Cardiac muscle cell (in vitro differentiated cells and primary cell): ENCODE measurements around the gene ZNF189. TPM values are rescaled to one million over a fixed set of nuclear protein-coding genes. Genes with fewer than 3 reads are reported as not detected.
A peak's percentile ranks its signal among the peaks of the same experiment; 100 is the strongest.

Experiments used
- DNase-seq, 2 donors: peaks; one replicate each; pipeline versions ENCODE4 v3.0.0 to v3.0.0-alpha.2; 2010 to 2017; ENCODE audit warnings: low read depth in 1 of 2, low spot score in 1 of 2
- H3K27ac ChIP-seq: fragments of 200-600 bp; sonication (generic); 2 replicates; pipeline ENCODE4 v1.5.1; 2016
- H3K27me3 ChIP-seq: fragments of 200-600 bp; sonication (generic); 2 replicates; pipeline ENCODE4 v1.6.0; 2016; ENCODE audit warnings: control low read depth
- H3K36me3 ChIP-seq: fragments of 200-600 bp; sonication (generic); 2 replicates; pipeline ENCODE4 v1.5.1; 2016; ENCODE audit warnings: control low read depth
- H3K4me1 ChIP-seq: fragments of 200-600 bp; sonication (generic); 2 replicates; pipeline ENCODE4 v1.8.1; 2017; ENCODE audit warnings: low read depth, mild to moderate bottlenecking, mixed run types
- H3K4me3 ChIP-seq: fragments of 200-600 bp; sonication (generic); 2 replicates; pipeline ENCODE4 v1.5.1; 2016; ENCODE audit warnings: mild to moderate bottlenecking
- H3K9me3 ChIP-seq: fragments of 200-600 bp; sonication (generic); 2 replicates; pipeline ENCODE4 v1.5.1; 2017; ENCODE audit warnings: low read depth, mild to moderate bottlenecking, control low read depth
- polyA plus RNA-seq: library from polyadenylated mRNA; unstranded; fragments of >200 nt; fragmentation: Nextera tagmentation; extraction: Ambion mirVana; gene quantifications from 2 replicates; pipeline ENCODE4 v1.2.1, GENCODE V29; 2016
- total RNA-seq: library from RNA; depleted of rRNA; stranded (reverse); fragments of >200 nt; gene quantifications from 2 replicates; pipeline ENCODE4 v1.2.3, GENCODE V29; 2016
- TF ChIP-seq, protein P1 (sequence below): IDR thresholded peaks from 2 replicates; pipeline ENCODE4 v1.5.1; 2012; ENCODE audit warnings: low read depth, mild to moderate bottlenecking, low read length

The ZNF189 gene
- 15.6 and 20.3 TPM in 2 replicates for total RNA-seq
- polyA plus RNA-seq, result 5.8 and 8.4 TPM in 2 replicates

DNA sequence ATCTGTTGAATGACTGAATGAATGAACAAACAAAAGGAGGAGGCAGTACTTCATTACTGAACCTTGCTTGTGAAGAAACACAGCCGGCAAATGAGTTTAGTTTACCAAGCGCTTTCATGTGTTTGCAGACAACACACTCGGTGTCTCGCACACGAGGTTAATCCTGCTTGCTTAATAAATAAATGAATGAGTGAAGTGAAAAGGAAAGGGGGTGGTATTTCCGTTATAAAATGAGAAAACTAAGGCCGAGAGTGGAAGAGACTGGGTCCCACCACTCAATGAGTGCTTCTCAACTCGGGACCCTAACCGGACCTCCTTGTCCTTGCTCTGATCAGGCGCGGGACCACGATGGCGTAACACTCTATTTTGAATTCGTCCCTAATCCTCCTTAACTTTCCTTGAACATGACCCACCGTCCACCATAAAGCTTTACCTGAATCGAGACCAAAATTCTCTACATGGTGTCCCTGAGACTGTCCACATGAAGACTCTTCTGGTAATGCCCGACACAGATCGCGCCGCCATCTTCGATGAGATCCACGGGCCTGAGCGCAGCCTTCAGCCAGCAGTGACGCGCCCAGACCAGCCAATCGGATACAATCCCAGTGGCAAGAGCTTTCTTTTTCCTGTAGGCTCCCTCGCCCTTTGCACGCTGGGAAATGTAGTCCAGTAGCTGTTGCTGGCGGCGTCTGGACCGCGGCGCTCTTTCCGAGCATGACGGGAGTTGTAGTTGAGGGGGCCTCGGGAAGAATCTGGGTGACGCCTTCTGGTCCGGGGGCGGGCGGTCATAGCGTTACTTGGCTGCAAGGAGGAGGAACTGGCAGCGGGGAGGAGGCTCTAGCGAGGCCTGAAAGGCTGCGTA is at the start of gene ZNF189, which contains the start of gene MRPL50:
TSS of gene ZNF189 (plus strand) at position 784 of the 862 bp plus-strand sequence. CDS start 306 bp downstream, outside the sequence.
TSS of gene MRPL50 (minus strand) at position 551 of the 862 bp plus-strand sequence. CDS start at position 525, 26 bp downstream.
- Histone ChIP-seq H3K36me3 (peaks cover 25% of the 10 kb centered on the region), H3K4me1 (peaks cover 24% of the 10 kb centered on the region), H3K9me3 (no peaks in the 10 kb centered on the region), H3K27me3 (no peaks in the 10 kb centered on the region), H3K27ac (peak within 1 kb of the TSS; percentile 89), H3K4me3 (peak within 1 kb of the TSS; percentile 45)
- TF ChIP-seq, protein P1, sequence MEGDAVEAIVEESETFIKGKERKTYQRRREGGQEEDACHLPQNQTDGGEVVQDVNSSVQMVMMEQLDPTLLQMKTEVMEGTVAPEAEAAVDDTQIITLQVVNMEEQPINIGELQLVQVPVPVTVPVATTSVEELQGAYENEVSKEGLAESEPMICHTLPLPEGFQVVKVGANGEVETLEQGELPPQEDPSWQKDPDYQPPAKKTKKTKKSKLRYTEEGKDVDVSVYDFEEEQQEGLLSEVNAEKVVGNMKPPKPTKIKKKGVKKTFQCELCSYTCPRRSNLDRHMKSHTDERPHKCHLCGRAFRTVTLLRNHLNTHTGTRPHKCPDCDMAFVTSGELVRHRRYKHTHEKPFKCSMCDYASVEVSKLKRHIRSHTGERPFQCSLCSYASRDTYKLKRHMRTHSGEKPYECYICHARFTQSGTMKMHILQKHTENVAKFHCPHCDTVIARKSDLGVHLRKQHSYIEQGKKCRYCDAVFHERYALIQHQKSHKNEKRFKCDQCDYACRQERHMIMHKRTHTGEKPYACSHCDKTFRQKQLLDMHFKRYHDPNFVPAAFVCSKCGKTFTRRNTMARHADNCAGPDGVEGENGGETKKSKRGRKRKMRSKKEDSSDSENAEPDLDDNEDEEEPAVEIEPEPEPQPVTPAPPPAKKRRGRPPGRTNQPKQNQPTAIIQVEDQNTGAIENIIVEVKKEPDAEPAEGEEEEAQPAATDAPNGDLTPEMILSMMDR, result no peak
- DNase-seq, result peak; percentile 98 to 99

DNA sequence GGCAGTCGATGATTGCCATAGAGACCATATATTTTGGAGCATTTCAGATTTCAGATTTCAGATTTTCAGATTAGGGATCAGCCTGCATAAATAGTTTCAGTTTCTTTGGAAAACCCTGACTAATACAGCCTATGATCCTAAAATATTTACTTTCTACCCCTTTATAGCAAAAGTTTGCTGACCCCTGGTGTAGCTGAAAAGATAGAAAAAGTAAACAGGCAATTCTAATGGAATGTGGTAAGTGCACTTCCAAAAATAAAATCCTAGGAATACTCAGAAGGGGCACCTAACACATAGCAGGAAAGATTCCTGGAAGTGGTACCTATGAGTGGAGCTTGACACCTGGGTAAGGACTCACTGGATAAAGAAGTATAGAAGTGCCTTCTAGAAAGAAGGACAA is 48.4 kb upstream of the ZNF189 start:
- Histone ChIP-seq H3K27me3 (no peaks in the 10 kb centered on the region), H3K36me3 (no peaks in the 10 kb centered on the region), H3K9me3 (no peaks in the 10 kb centered on the region), H3K4me3 (no peak overlapping the region), H3K4me1 (no peaks in the 10 kb centered on the region), H3K27ac (no peak overlapping the region)
- TF ChIP-seq, protein P1, result no peak
- no peak for DNase-seq

DNA sequence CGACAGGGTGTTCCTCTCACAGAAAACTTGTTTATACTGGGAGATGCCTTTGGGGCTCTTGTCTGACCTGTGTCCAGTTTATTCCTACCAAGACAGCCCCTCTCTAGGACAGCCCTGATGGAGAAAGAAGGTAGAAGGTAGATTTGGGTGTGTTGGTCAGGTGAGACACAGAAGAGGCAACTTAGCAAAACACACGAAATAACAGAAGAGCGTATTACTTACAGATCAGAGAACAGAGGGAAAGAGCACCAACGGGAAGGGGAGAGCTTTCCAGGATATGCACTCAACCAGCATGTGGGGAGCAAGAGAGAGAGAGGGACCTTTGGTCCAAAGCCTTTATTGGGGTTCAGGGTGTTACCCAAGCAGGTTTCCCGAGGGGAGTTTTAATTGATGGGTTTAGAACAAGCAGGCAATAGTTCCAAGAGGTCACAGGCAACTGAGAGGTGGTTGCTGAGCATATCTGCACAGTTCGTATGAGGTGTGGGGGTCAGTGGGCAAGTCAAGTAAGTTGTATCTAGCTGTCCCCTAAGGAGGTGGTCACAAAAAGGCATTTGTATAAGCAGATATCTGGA is 45.7 kb upstream of the ZNF189 start:
- no peak for DNase-seq
- H3K4me1 ChIP-seq, result no peaks in the 10 kb centered on the region
- no peaks in the 10 kb centered on the region for H3K36me3 ChIP-seq

DNA sequence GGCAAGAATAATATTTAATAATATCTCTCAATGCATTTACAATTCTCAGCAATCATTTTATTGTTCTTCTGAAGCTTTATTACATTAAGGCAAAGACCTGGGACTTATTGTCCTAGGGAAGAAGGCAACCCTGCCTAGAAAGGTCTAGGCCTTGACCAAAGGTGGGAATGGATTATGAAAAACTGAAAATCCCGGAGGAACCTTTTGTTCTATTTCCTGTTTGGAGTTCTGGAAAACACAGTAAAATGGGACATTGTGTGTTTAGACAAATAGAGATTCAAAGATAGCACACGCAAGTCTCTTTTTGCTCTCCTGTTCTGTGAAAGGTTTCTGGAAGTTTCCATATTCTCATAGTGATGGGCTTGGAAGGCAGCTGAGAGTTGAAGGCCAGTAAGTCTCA is 45.0 kb upstream of the ZNF189 start:
- Histone ChIP-seq H3K27me3 (no peaks in the 10 kb centered on the region), H3K36me3 (no peaks in the 10 kb centered on the region), H3K27ac (no peak overlapping the region), H3K4me1 (no peaks in the 10 kb centered on the region), H3K9me3 (no peaks in the 10 kb centered on the region), H3K4me3 (no peak overlapping the region)
- no peak for DNase-seq
- TF ChIP-seq, protein P1, result no peak

More for the DNA sequence above, 45.7 kb upstream of the ZNF189 start:
- Histone ChIP-seq H3K4me3 (no peak overlapping the region), H3K27ac (no peak overlapping the region), H3K27me3 (no peaks in the 10 kb centered on the region), H3K9me3 (no peaks in the 10 kb centered on the region)
- TF ChIP-seq, protein P1, result no peak

DNA sequence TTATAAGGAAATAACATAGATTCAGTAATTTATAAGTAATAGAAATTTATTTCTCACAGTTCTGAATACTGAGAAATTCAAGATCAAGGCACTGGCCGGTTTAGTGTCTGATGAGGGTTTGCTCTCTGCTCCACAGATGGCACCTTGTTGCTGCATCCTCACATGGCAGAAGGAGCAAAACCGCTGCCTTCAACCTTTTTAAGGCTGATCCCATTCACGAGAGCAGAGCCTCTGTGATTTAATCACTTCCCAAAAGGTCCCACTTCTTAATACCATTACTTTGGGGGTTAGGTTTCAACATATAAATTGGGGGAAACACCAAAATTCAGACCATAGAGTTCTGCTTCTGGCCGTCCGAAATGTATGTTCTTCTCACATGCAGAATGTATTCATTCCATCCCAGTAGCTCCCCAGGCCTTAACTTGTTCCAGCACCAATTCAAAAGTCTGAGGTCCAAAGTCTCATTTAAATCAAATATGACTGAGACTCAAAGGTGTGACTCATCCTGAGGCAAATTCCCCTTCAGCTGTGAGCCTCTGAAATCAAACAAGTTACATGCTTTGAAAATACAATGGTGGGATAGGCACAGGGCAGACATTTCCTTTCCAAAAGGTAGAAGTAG is 44.4 kb upstream of the ZNF189 start:
- Histone ChIP-seq H3K4me1 (no peaks in the 10 kb centered on the region), H3K27ac (no peak overlapping the region), H3K27me3 (no peaks in the 10 kb centered on the region), H3K9me3 (no peaks in the 10 kb centered on the region), H3K4me3 (no peak overlapping the region), H3K36me3 (no peaks in the 10 kb centered on the region)
- TF ChIP-seq, protein P1, result no peak
- no peak for DNase-seq
